GM21515 (cell line): ENCODE data around the gene CYB5R4.
"Not testable (repeated sequence)": the region's sequence is repeated elsewhere in the genome, so short reads cannot be mapped to it uniquely, and the experiment has no call there.

Source experiments
- ATAC-seq: cut with Tn5 transposase; IDR thresholded peaks from one replicate; pipeline ENCODE4 v1.9.1; 2021; ENCODE audit not compliant: unreplicated experiment

The CYB5R4 gene

DNA sequence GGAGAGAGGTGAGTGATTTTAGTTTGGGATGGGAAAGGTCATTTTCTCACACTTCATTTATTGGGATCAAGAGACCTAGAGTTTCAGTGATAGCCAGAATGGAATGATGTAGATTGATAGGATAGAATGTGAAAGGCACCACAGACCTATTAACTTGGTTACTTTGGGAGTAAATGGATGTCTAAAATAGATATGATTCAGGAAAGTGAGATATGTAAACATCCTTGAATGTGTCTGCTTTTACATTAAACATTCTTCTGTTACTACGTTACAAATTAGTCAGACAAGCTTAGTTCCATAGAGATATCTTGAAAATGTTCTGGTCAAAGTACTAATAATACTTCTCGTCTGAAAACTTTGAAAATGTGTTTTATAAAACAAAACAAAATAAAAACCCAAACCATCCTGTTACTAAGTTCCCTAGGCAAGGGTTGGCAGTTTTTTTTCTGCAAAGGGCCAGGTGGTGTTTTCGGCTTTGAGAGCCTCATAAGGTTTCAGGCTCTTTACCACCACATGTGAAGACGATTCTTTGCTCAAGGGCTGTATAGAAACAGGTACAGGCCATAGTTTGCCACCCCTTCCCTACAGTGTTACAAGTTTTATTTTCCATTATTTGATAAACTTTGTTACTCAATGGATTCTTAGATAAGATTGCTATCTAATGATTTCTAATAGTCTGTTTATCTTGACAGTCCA, 3.4 kb downstream of the CYB5R4 start:
- no peak for ATAC-seq

DNA sequence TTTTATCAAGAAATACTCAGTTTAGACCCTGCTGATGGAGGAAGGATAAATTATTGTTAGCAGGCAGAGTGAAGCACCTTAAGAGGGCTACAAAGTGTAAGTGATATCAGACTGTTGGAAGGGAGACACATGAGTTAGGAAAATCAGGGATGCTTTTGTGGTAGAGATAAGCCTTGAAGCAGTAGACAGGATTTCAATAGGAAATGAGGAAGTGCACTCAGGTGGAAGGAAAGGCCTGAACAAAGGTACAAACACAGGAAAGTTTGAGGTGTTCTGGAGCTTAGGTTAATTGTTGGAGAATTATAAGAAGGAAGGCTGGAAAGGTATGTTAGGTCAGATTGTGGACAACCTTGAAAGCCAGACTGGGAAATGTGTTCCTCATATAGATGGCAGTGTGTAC, 7.6 kb downstream of the CYB5R4 start:
- no peak for ATAC-seq

DNA sequence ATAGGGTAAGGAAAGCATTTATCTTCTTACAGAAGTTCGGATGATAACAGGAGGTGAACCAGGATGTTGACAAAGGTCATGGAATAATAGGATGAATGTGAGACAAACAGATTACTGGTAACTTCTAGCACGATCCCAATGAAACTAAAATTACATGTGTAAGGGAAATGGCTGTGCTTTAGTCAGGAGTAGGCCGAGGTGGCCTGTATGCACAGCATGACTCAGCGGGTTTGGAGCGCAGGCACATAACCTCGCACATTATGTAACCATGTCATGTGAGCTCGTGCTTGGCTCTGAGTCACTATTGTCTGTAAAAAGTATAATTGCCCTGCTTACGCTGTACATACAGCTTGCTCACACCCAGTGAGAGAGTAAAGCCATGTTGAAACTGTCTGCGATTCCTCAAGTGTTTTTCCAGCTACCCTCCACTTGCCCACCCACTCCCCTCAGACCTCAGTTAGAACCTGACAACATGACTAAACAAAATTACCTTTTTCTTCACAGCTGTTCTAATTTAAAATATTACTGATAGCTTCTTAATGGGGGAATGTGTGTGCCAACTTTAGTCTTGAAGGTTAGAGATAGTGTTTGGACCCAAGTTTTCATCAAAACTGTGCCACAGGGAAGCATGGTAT, 8.2 kb downstream of the CYB5R4 start:
- ATAC-seq: no peak

DNA sequence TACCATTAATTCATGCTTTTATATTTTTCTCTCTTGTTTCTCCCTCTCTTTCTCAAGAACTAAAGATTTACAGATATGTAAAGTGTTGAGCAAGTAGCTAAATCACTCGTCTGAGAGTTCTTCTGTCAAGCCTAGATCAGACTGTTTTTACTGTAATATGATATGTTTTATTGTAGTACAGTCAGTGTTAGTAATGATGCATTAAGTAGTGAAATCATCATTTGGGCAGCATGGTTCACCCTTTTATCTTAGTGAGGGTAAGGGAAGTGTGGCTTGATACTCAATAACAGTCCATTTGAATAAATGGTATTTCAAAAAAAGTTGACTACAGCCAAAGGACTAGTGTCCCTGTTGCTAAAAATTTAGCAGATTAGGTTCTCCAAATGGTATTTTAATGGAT, 9.2 kb downstream of the CYB5R4 start:
- ATAC-seq: no peak

DNA sequence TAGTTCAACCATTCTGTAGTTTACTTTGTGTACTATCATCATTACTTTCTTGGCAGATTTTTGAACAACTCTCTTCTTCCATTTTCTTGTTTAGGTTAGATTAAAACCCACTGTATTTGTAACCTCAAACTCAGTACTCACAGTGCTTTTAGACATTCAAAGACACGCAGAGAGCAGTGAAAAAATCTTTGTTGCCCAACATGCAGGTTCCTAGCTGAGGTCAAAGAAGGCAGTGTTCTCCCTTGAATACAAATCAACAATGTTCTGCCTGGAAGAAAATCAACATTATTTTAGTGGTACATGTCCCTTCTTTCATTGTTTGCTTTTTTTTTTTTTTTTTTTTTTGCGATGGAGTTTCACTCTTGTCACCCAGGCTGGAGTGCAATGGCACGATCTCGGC, 11.2 kb downstream of the CYB5R4 start:
- no peak for ATAC-seq

DNA sequence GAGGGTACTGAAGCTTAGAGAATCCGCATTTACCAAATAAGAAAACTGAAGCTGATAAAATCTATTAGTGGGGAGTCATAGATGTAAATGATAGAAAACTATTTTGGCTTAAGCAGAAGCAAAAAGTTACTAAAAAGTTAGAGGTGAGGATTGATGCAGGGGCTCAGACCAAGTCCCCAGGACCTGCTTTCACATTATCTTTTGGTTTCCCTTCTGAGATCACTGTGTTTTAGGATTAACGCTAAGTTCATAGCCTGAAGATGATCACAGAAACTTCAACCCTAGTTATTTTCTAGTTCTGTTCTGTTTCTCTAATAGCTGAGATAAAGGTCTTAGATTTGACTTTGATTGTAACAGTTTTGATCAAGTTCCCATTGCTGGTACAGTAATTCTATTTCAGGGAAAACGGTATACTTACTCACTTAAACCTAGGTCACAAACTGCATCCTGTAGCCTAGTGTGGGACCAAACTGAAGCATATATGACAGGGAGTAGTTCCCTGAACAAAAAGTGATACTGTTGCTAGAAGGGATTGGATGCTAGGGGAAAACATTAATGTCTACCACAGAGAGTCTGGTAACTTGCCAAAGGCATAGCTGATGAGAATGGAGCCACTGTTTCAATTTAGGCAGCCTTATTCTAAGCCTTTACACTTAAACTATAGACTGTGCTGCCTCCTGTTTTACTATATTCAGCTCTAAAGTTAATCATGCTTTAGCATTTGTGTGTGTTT, 13.1 kb downstream of the CYB5R4 start:
- ATAC-seq: no peak

DNA sequence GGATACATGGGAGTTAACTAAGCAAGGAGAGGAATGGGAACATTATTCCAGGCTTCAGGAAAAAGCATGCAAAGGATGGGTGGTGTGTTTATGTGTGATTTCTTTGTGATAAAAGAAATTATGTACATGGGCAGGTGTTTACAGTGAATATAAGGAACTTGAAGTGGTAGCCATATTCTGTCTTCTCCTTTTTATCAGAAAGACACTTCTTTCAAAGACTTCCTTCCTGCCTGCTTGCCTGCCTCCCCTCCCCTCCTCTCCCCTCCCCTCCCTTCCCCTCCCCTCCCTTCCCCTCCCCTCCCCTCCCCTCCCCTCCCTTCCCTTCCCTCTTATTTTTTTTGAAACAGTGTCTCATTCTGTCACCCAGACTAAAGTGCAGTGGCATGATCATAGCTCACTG, 14.4 kb downstream of the CYB5R4 start:
- no peak for ATAC-seq

DNA sequence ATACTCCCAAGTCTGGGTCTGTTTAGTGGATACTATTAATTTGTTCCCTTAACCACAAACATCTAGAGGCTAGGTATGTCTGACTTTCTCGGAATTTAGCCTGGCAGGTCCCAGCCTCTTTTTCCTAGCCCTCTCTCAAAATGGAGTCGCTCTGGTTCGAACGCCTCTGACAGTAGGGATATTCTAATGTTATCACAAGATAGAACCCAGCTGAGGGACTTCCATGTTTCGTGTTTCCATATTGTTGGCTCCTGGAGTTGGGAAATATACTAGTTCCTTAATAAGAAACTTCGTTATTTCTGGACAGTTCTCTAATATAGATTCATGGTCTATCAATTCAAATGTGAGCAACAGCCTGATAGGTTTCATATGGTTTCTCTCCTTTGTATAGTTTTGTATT, 16.4 kb downstream of the CYB5R4 start:
- no peak for ATAC-seq

DNA sequence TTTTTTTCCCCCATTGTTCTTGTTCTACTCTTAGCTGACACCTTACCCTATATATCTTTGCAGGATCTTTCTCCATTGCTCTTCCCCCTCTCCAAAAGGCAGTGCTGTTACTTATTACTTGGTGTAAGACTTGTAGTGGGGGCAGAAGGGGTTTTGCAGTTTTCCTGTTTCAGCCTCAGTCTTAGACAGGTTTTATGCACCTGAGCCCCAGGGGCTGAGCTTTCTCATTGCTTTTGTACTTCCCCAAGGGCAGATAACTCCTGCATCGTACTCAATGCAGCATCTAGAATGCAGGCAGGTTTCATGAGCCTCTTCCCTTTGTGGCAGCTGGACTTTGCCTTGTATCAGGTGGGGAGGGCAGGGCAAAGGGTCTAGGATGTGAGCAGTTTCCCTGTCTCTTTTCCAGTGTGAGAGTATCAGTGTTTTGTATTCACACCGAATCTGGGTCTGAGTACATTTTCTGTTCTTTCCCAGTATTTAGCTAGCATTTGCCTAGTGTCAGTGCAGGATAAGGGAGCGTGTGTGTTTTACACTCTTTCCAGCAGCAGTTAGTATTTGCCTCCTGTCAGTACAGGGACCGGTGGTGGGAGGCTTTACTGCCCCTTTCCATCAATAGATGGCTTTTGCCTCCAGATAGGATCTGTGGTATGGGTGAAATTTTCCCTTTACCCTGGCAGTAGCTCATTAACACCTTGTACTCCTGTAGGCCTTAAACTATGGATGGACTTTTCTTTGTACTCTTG, 19.6 kb downstream of the CYB5R4 start:
- no peak for ATAC-seq

DNA sequence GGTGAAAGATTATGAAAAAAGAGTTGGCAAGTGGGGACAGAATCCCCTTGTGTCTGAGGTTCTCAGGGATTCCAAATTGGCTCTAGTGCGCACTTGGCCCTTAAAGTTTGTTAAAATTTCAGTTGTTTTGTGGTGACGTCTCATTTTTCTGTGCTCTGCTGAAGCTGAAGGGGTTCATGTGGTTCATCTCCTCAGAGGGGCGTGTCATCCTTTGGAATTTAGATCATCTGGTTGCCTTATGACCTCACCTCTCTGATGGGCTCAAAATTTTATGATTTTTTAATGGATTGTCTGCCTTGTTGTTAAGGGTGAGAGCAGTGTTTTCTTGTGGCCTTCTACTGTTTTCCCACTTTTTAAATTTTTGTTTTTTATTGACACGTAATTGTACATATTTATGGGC, 20.3 kb downstream of the CYB5R4 start:
- no peak for ATAC-seq

DNA sequence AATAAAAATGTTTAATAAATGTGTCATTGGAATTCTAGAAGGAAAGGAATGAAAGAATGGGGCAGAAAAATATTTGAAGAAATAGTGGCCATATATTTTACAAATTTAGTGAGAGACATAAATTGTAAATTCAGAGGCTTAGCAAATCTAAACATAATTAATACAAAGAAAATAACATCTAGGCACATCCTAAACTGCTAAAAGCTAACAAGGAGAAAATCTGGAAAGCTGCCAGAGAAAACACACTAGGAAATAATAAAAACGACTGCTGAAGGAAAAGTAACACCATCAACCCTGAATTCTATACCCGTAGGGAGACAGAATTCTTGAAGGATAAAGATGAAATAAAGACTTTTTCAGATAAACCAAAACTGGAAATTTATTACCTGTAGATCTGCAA, 23.8 kb downstream of the CYB5R4 start:
- ATAC-seq: no peak

DNA sequence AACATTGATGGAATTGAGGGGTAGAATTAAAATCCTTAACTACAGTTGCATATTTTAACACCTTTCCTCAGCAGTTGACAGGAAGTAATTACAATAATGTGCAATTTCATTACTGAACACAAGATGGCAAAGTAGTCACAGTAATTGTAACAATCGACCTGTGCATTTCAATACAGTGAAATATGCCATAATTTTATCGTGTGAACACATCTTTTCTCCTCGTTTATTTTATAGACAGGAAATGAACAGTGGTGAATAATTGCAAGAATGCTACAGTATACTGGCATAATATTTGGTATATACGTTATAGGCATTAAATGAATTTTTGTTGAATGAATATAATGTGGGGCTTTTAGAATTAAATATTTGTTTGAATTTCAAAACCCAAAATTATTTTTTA, 25.0 kb downstream of the CYB5R4 start:
- ATAC-seq: peak; percentile 67

DNA sequence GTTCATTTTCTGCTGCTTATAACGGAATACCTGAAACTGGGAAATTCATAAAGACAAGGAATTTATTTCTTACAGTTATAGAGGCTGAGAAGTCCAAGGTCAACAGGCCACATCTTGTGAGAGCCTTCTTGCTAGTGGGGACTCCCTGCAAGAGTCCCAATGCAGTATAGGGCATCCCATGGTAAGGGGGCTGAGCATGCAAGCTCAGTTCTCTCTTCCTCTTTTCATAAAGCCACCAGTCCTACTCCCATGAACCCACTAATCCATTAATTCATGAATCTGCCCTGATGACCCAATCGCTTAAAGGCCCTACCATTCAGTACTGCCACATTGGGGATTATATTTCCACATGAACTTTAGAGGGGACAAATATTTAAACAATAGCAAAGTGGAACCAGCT, 26.5 kb downstream of the CYB5R4 start:
- no peak for ATAC-seq

DNA sequence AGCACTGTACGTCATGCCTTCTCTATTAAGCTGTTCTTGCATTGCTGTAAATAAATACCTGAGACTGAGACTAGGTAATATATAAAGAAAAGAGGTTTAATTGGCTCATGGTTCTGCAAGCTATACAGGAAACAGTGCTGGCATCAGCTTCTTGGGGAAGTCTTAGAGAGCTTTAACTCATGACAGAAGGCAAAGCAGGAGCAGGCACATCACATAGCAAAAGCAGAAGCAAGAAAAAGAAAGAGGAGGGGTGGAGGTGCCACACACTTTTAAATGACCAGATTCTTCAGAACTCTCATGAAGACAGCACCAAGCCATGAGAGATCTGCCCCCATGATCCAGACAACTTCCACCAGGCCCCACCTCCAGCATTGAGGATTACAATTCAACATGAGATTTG, 30.1 kb downstream of the CYB5R4 start:
- ATAC-seq: no peak

DNA sequence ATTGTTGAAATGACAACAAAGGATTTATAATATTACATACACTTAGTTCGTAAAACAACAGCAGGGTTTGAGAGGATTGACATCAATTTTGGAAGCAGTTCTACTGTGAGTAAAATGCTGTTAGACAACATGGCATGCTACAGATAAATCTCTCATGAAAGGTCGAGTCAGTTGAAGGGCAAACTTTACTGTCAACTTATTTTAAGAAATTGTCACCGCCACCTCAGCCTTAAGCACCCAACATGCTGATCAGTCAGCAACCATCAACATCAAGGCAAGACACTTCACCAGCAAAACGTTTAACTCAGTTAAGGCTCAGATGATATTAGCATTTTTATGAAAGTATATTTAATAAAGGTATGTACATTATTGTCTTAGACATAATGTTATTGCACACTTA, 31.0 kb downstream of the CYB5R4 start:
- no peak for ATAC-seq

DNA sequence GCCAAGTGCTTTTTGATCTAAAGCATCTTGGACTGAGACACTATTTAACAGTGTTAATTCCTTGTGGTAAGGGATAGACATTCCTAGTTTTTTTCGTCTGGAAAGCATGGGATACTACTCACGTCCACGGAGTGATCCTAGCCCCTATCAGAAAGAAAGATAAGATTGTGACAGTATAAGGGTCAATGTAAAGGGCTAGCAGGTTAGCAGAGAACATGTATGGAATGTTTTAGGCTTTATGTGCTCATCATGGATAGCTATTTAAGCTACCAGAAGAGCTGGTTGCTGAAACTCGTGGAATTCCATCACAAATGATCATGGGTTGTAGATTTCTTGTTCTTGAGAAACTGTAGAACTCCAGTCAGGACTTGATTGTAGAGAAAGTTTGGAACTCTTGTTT, 32.1 kb downstream of the CYB5R4 start:
- ATAC-seq: no peak

DNA sequence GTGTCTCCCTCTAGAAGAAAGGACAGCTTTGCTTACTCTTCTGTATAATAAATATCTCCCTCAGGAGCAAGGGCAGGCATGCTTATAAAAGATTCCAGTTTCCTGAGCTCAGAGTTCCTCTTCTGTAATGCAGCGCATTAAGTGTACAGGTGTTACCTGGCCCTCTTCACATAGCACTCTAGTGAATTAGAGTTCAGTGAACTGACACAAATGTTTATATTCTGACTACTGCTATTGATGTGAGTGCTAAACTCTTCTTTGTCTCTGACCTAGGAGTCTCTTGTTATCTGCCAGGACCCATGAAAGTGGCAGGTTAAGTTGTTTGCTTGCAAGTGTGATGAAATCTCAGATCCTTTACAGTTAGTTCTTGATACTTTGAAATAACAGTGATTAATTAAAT, 33.5 kb downstream of the CYB5R4 start:
- no peak for ATAC-seq

DNA sequence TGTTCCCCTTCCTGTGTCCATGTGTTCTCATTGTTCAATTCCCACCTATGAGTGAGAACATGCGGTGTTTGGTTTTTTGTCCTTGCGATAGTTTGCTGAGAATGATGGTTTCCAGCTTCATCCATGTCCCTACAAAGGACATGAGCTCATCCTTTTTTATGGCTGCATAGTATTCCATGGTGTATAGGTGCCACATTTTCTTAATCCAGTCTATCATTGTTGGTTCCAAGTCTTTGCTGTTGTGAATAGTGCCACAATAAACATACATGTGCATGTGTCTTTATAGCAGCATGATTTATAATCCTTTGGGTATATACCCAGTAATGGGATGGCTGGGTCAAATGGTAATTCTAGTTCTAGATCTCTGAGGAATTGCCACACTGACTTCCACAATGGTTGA, 37.6 kb downstream of the CYB5R4 start:
- ATAC-seq: not testable (repeated sequence)

DNA sequence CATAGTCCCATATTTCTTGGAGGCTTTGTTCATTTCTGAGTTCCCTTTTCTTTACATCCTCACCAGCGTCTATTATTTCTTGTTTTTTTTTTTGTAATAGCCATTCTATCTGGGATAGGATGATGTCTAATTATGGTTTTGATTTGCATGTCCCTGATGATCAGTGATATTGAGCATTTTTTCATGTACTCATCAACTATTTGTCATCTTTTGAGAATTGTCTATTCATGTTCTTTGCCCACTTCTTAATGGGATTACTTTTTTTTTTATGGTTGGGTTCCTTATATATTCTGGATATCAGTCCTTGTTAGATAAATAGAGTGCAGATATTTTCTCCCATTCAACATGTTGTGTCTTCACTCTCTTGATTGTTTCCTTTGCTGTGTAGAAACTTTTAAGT, 42.1 kb downstream of the CYB5R4 start:
- ATAC-seq: no peak

DNA sequence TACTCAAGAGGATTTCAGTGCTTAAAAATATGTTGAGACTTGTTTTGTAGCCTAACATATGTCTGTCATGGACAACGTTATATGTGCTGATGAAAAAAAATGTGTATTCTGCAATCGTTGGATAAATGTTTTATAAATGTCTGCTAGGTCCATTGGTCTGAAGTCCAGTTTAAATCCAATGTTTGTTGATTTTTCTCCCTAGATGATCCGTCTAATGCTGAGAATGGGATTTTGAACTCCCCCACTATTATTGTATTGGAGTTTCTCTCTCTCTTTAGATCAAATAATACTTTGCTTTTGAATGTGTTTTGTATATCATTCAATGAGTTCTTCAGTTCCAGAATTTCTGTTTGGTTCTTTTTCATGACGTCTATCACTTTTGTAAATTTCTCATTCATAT, 44.9 kb downstream of the CYB5R4 start:
- ATAC-seq: no peak

DNA sequence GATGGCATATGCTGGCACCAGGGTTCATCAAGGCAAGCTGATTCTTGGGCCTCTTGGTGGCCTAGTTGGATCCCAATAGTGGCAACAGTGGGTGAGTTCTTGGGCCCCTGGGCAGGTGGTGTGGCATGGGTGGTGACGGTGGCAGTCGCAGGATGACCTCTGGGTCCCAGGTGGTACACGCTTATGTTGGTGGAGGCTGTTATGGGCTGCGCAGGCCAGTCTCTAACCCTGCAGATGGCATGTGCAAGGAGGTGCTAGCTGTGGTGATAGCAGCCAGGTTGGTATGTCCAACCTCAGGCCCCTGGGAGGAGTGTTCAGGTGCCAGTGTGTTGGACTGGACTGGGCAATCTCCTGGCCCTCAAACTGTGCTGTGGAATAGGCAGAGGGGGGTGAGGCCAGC, 46.2 kb downstream of the CYB5R4 start:
- no peak for ATAC-seq
